Prostate gland (tissue), 2 donors: ENCODE data around the gene TCP11.

Experiments used
- CTCF ChIP-seq, 4 experiments: fragments of 200-600 bp in 2 of 4; fragments of 450-650 bp in 2 of 4; sonication (generic) in 2 of 4; IDR thresholded peaks; 1 replicate in 3 of 4; 2 replicates in 1 of 4; pipeline ENCODE4 v1.5.1; 2016 to 2019; ENCODE audit warnings: antibody characterized with exemption in 4 of 4, mild to moderate bottlenecking in 2 of 4, moderate library complexity in 2 of 4
- POLR2AphosphoS5 ChIP-seq: sonication (generic); formaldehyde crosslinking; IDR thresholded peaks from one replicate; pipeline ENCODE4 v1.6.1; 2017; ENCODE audit warnings: antibody characterized with exemption

- TF ChIP-seq CTCF (IDR thresholded peaks at IDR 0.05) (no peak), POLR2AphosphoS5 (no peak)
Measured at GRCh38 chr6:35154947-35155346, 13.8 kb upstream of the TCP11 start.
